GM21723 (cell line): ENCODE data around the gene HID1.
"Not testable (repeated sequence)": the region's sequence is repeated elsewhere in the genome, so short reads cannot be mapped to it uniquely, and the experiment has no call there.

Experiments
- ATAC-seq: cut with Tn5 transposase; IDR thresholded peaks from one replicate; pipeline ENCODE4 v1.9.1; 2021; ENCODE audit warnings: mild to moderate bottlenecking, moderate library complexity; ENCODE audit not compliant: unreplicated experiment

The HID1 gene

DNA sequence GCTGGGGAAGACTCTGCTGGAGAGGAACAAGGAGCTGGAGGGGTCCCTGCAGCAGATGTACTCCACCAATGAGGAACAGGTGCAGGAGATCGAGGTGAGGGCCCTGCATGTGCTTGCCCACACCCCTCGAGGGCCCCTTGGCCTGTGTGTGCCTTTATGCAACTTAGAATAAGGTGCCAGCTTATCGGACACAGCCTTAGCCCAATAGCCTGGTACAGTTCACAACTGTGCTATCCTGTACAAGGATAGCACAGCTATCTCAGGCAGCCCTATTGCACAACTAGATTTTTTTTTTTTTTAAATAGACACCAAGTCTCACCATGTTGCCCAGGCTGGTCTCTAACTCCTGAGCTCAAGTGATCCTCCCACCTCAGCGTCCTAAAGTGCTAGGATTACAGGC is 27.0 kb upstream of the HID1 start:
- no peak for ATAC-seq

DNA sequence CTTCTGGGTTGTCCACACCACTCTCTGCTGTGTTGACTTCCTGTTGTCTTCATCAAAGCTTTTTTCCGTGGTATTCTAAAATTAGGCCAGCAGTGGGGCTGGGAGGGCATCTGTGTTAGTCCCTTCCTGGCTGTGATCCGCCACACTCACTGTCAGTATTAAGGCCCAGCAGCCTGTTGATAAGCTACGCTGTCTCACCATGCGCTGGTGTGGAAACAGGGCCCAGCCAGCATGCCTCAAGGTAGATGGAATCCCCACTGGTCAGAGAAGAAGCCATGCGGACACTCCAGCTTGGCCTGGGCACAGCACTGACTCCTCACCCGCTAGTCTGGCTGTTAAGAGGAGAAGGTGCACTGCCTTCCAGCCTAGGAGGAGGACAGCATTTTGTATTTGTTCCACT is 26.2 kb upstream of the HID1 start:
- ATAC-seq, result no peak

- ATAC-seq, result no peak
Measured at GRCh38 chr17:74995847-74996246, 23.3 kb upstream of the HID1 start.

DNA sequence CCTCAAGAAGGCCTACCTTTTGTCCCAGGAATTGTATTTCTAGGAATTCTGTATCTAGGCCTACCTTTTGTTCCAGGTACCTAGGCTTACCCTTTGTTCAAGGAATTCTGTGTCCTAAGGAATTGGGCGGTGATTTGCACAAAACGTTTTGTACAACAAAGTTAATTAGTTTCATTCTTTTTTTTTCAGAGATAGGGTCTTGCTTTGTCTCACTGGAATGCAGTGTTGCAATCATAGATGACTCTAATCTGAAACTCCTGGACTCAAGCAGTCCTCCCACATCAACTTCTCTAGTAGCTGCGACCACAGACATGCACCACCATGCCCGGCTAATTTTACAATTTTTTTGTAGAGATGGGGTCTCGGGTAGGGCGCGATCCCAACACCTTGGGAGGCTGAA is 21.9 kb upstream of the HID1 start:
- ATAC-seq, result no peak

- ATAC-seq, result no peak
Measured at GRCh38 chr17:74992223-74992622, 19.7 kb upstream of the HID1 start.

DNA sequence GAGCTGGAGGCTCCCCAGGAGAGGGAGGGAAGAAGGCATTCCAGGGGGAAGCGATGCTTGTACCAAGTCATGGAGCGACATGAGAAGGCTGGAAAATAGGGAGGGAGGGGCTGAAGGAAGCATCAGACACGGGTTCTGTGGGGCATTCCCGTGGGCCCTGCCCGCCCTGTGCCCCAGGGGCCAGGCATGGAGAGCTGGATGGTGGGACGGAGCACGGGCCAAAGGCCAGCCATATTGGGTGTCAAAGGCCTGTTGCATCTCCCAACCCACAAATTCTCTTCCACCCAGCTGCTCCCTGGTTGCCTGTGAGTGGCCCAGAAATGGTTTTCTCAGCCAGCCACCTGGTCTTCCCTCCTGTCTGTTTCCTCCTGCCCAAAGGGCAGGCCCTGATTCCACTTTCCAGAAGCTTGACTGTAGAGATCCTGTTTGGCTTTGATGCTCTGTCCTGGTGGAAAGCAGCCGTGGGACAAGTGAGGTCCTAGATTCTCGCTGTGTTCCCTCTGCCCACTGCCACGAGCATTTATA is 18.1 kb upstream of the HID1 start:
- no peak for ATAC-seq

DNA sequence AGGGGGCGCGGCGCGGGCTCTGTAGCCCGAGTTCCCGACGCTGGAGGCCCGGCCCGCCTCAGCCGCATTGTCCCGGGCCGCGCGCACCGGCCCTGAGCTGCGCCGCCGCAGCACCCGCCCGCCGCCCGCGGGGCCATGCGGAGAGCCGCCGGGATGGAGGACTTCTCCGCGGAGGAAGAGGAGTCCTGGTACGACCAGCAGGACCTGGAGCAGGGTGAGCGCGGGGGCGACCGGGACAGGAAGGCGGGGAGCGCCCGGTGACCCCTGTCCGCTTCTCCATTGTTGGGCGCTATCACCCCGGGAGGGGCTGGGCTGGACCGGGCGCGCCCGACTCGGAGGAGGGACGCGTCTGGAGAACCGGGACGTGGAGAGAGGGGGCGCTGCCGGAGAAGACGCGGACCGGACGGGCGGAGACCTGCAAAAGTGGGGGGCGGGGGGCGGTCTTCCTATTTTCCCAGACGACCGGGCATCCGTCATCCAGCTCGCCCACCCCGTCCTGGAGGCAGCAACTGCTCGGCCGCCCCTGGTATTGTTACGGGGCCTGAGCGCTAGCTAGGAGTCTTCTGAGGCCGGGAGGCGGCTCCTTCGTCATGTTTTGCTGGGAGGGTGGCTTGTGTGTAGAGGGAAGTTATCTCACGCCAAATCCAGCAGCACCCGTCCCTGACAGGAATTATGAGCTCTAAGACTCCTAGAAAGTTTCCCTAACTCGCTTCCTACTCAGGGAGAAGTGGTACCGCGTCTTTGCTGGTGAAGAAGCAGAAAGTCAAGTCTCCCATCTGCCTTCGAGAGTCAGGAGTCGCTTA is 15.6 kb upstream of the HID1 start:
- ATAC-seq, result peak; percentile 53

DNA sequence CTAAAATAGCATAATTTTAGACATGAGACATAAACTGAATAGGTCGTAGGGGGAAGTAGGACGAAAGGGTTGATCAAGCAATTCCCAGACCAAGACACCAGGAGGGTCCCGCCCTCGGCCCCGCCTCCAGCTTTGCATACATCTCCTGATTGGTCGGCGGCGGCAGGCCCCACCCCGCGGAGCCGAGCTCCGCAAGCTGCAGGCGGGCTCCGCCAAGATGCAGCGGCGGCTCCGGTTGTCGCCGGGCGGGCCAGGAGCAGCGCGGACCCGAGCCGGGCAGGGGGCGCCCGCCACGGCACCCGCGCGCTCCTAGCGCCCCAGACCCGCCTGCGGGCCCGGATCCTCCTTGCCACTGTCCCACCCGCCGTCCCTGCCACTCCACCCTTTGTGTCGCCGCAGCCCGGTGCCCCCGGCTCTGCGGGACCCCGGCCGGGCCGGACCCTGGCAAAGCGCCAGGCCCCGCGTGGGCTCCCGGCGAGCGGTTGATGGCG is 14.9 kb upstream of the HID1 start, which contains the start of gene CDR2L:
TSS of gene CDR2L (plus strand) at position 215 of the 491 bp plus-strand sequence. CDS start 412 bp downstream, outside the sequence.
- ATAC-seq, result peak; percentile 92

DNA sequence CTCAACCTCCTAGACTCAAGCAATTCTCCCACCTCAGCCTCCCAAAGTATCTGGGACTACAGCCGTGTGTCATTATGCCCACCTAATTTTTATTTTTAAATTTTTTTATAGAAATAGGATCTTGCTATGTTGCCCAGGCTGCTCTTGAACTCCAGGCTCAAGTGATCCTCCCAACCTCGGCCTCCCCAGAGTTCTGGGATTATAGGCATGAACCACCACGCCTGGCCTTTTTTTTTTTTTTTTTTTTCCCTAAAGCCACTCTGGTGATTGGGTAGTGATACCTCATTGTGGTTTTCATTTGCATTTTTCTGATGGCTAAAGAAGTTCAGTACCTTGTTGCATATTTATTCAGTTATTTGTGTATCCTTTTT is 13.6 kb upstream of the HID1 start:
- ATAC-seq, result no peak

GRCh38 chr17:74982663-74983313 is 10.2 kb upstream of the HID1 start:
- not testable (repeated sequence) for ATAC-seq

- no peak for ATAC-seq
Measured at GRCh38 chr17:74981979-74982662, 9.6 kb upstream of the HID1 start.

- no peak for ATAC-seq
Measured at GRCh38 chr17:74981318-74981978, 8.9 kb upstream of the HID1 start.

DNA sequence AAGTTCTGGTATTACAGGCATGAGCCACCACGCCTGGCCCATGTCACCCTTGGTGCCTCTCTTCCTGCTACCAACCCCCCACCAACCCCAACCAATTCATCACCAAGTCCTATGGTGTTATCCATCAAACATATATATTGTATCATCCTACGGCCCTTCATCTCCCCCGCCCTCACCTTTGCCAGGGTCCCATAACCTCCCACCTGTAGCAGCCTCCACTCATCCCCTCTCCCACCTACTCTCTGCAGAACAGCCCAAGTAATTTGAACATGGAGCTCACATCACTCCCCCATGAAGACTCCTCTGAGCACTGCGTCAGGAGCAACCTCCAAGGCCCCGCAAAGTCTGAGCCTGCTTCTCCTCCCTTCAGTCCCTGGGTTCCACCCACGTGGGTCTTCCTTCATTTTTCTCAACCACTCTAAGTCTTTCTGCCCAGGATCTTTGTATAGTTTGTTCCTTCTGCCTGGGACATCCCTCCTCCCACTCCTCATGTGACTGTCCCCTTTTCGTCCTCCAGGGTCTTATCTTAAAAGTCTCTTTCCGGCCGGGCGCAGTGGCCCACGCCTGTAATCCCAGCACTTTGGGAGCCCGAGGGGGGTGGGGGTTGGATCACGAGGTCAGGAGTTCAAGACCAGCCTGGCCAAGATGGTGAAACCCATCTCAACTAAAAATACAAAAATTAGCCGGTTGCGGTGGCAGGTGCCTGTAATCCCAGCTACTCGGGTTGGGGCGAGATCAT is 7.0 kb upstream of the HID1 start:
- ATAC-seq, result no peak

DNA sequence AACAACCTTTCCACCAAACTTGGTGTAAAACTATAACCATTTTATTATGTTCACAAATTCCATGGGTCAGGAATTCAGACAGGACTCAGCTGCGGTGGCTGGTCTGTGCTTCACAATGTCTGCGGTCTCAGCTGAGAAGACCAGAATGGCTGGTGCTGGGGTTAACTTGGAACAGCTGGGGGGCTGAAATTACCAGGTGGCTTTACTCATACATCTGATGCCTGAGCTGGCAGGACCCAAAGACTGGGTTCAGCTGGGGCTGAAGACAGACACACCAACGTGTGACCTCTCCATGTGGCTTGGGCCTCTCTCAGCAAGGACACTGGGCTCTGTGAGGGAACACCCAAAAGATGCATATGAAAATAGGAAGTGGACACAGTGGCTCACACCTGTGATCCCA is 5.7 kb upstream of the HID1 start:
- no peak for ATAC-seq

DNA sequence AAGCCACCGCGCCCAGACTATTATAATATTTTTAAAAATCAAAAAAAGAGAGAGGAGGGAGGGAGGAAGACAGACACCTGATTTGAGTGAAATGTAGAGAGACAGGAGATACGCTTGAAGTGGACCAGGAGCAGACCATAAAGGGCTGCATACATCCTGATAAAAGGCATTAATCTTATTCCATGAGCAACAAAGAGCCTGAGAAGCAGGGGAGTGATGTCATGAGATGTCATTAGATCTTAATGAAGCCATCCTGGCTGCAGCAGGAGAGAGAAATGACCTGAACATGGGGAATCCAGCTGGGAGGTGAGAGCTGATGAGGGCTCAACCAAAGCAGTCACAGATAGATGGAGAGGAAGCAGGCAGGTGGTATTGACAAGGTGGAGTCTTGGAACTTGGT is 5.2 kb upstream of the HID1 start:
- ATAC-seq, result no peak

GRCh38 chr17:74975943-74976342 is 3.4 kb upstream of the HID1 start:
- no peak for ATAC-seq

DNA sequence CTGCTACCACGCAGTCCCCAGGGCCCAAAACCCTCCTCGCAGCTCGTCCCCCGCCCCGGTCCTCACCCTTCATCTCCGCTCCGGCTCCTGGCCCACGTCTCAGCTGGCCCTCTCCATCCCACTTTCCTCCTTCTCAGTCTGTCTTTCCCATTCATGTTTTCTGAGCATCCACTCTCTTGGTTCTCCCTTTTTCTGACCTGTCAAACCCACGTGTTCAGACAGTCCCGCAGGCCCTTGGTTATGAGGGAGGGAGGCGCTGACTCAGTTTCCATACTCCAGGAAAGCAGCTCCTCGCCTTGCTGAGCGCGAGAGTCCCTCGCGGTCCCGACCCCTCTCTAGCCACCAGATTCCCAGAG is 392 bp upstream of the HID1 start:
- ATAC-seq, result no peak

- no peak for ATAC-seq
Measured at GRCh38 chr17:74971842-74972106, 785 bp downstream of the HID1 start.

DNA sequence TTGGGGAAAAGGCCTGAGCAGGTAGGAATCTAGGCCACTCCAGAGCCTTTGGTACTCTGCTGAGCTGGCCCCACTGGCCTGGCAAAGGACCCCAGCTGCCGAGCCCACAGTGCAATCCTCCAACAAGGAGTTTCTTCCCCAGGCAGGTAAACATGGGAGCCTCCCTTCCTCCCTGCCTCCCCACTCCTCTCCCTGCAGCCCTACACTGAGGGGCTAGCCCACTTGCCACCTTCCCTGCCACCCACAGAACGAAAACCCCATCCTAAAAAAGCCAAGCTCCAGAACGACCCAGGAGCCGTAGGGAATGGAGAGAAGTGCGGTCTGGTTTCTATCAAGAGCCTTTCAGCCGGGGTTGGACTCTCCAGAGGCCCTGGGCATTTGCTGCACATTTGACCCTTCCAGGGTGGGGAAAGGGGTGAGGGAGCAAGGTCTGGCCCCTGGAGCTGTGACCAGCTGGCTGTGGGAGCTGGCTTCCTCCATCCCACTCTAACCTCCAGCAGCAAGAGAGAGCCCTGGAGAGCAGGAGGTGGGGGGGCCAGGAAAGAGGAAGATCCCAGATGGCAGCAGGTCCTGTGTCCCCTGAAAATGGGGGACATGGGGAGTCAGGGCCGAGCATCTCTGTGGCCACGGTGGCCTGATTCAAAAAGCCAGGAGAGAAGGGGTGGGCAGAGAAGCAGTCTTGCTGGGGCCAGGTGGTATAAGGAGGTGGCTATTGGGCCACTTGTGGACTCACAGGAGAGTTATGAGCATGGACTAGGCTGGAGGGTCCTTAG is 1.3 kb downstream of the HID1 start:
- ATAC-seq, result no peak

GRCh38 chr17:74970395-74970794 is 2.2 kb downstream of the HID1 start:
- ATAC-seq, result no peak
